ENCODE measurements around the gene MAGEB16. TPM values are rescaled to one million over a fixed set of nuclear protein-coding genes. Genes with fewer than 3 reads are reported as not detected.
A peak's percentile ranks its signal among the peaks of the same experiment; 100 is the strongest.

MAGEB16 gene
- total and polyA plus RNA-seq, 4 donors: not detected

GRCh38 chrX:35841872-35842271, 43.7 kb downstream of the MAGEB16 start:
- Histone ChIP-seq H3K27me3 (ENCODE audit: control insufficient read depth, insufficient read depth, low read length) (no peaks in the 10 kb centered on the region), H3K4me3 (ENCODE audit: low read depth, low read length) (no peak overlapping the region), H3K9me3 (ENCODE audit: control insufficient read depth, insufficient read depth, low read length) (no peaks in the 10 kb centered on the region), H3K27ac (ENCODE audit: low read depth, low read length) (no peak overlapping the region), H3K36me3 (ENCODE audit: control insufficient read depth, insufficient read depth, low read length) (no peaks in the 10 kb centered on the region), H3K4me1 (ENCODE audit: control insufficient read depth, insufficient read depth, low read length) (no peaks in the 10 kb centered on the region)
- 71% methylated on average over 1 of the region's 2 CpGs for WGBS (ENCODE audit: insufficient coverage)
- no peak for DNase-seq (ENCODE audit: low read depth in 4 of 6, low spot score in 6 of 6)

- H3K4me1 ChIP-seq (ENCODE audit: control insufficient read depth, insufficient read depth, low read length): no peaks in the 10 kb centered on the region
- no peak overlapping the region for H3K27ac ChIP-seq (ENCODE audit: low read depth, low read length)
- peak in 1 of 6 donors; percentile 3 for DNase-seq (ENCODE audit: low read depth in 4 of 6, low spot score in 6 of 6)
- H3K36me3 ChIP-seq (ENCODE audit: control insufficient read depth, insufficient read depth, low read length): no peaks in the 10 kb centered on the region
- WGBS (ENCODE audit: insufficient coverage): 7% methylated on average over 1 of the region's 3 CpGs
- no peaks in the 10 kb centered on the region for H3K27me3 ChIP-seq (ENCODE audit: control insufficient read depth, insufficient read depth, low read length)
- no peaks in the 10 kb centered on the region for H3K9me3 ChIP-seq (ENCODE audit: control insufficient read depth, insufficient read depth, low read length)
- H3K4me3 ChIP-seq (ENCODE audit: low read depth, low read length): no peak overlapping the region
These were observed 44.5 kb downstream of the MAGEB16 start for GRCh38 chrX:35842674-35843073.

DNA sequence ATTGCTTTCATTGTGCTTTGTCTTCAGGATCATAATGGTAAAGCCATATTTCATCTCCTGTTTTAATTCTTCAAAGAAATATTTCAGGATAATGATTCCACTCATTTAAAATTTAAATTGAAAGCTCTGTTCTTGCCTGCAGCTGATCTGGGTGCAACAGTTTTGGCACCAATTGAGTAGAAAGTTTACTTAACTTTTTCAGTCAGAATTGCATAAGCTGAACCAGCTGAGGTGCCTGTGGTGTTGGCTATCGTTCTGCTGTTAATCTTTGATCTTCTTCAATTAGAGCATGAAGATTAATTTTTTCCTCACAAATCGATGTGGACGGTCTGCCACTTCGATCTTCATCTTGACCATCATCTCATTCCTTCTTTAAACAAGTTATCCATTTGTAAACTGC, 49.6 kb downstream of the MAGEB16 start:
- WGBS (ENCODE audit: insufficient coverage): no CpG with 5 or more reads among the region's 4 CpGs
- DNase-seq (ENCODE audit: low read depth in 4 of 6, low spot score in 6 of 6): no peak
- Histone ChIP-seq H3K4me1 (ENCODE audit: control insufficient read depth, insufficient read depth, low read length) (no peaks in the 10 kb centered on the region), H3K27me3 (ENCODE audit: control insufficient read depth, insufficient read depth, low read length) (no peaks in the 10 kb centered on the region), H3K27ac (ENCODE audit: low read depth, low read length) (no peak overlapping the region), H3K36me3 (ENCODE audit: control insufficient read depth, insufficient read depth, low read length) (no peaks in the 10 kb centered on the region), H3K4me3 (ENCODE audit: low read depth, low read length) (no peak overlapping the region), H3K9me3 (ENCODE audit: control insufficient read depth, insufficient read depth, low read length) (no peaks in the 10 kb centered on the region)

Other genes starting within 250 kb of the MAGEB16 start
- gene CFAP47, start 121.4 kb downstream of the MAGEB16 start, total RNA-seq: 10 to 100 TPM; 10.9 to 16.8 TPM
- 1 to 10 TPM; 3.0 to 3.6 TPM for gene CFAP47, start 121.4 kb downstream of the MAGEB16 start, polyA plus RNA-seq (ENCODE audit: insufficient read length in 2 of 2)

Data from spinal cord (tissue), 10 donors.